Small intestine (tissue), 7 donors: ENCODE data around the gene BNIP3. TPM values are rescaled to one million over a fixed set of nuclear protein-coding genes. Genes with fewer than 3 reads are reported as not detected.

ENCODE experiments used
- DNase-seq, 2 donors: peaks; one replicate each; pipeline versions ENCODE4 v3.0.0 to v3.0.0-alpha.2; 2013
- FAIRE-seq: peaks from 2 replicates; lab custom pipeline; 2012; peaks lifted over from hg19 to GRCh38; lab: Jason Lieb, UNC
- H3K27ac ChIP-seq, 3 donors: one replicate each; pipeline ENCODE4 v1.5.1; 2013; ENCODE audit warnings: low read length in 2 of 3, mild to moderate bottlenecking in 2 of 3, control low read depth in 1 of 3, inconsistent platforms in 1 of 3, low read depth in 1 of 3, moderate library complexity in 1 of 3
- H3K27me3 ChIP-seq, 3 donors: one replicate each; pipeline ENCODE4 v1.6.1; 2013; ENCODE audit warnings: low read length in 3 of 3, inconsistent platforms in 1 of 3; ENCODE audit not compliant: control insufficient read depth in 3 of 3, insufficient read depth in 3 of 3
- H3K36me3 ChIP-seq, 3 donors: one replicate each; pipeline ENCODE4 v1.6.1; 2013; ENCODE audit warnings: low read length in 3 of 3, inconsistent platforms in 1 of 3, low read depth in 1 of 3, mild to moderate bottlenecking in 1 of 3, moderate library complexity in 1 of 3; ENCODE audit not compliant: control insufficient read depth in 3 of 3, insufficient read depth in 2 of 3
- H3K4me1 ChIP-seq, 3 donors: one replicate each; pipeline ENCODE4 v1.6.1; 2013; ENCODE audit warnings: low read length in 2 of 3, inconsistent platforms in 1 of 3, low read depth in 1 of 3, mild to moderate bottlenecking in 1 of 3, moderate library complexity in 1 of 3; ENCODE audit not compliant: control insufficient read depth in 3 of 3, insufficient read depth in 2 of 3
- H3K4me3 ChIP-seq, 3 donors: one replicate each; pipeline ENCODE4 v1.5.1; 2013; ENCODE audit warnings: low read length in 3 of 3, control low read depth in 1 of 3, inconsistent platforms in 1 of 3, low read depth in 1 of 3, mild to moderate bottlenecking in 1 of 3, moderate library complexity in 1 of 3
- H3K9me3 ChIP-seq, 2 donors: one replicate each; pipeline ENCODE4 v1.6.1; 2013; ENCODE audit warnings: low read depth in 1 of 2, low read length in 1 of 2; ENCODE audit not compliant: control insufficient read depth in 2 of 2, insufficient read depth in 1 of 2
- WGBS, 3 donors: extraction: QIAGEN DNeasy Blood & Tissue Kit; methylation state at CpG; one replicate each; pipeline ENCODE4 v1.1.7; 2013; 5-methylcytosine and 5-hydroxymethylcytosine counted together
- polyA plus RNA-seq, 4 donors: library from polyadenylated mRNA; stranded (reverse) in 3 of 4; unstranded in 1 of 4; fragments of 200-250 nt in 3 of 4; fragments of 120-200 nt in 1 of 4; gene quantifications; one replicate each; pipeline versions ENCODE4 v1.2.1 to v1.2.3, GENCODE V29; 2013
- donor health status: healthy with polysubstance abuse.
- donor health status: control.
- donor health status: control.
- donor health status: Bipolar disorder and iron deficiency.
- donor health status: healthy.

The BNIP3 gene
- polyA plus RNA-seq, 4 donors: 12.2 to 70.0 (median 17.8) TPM

DNA sequence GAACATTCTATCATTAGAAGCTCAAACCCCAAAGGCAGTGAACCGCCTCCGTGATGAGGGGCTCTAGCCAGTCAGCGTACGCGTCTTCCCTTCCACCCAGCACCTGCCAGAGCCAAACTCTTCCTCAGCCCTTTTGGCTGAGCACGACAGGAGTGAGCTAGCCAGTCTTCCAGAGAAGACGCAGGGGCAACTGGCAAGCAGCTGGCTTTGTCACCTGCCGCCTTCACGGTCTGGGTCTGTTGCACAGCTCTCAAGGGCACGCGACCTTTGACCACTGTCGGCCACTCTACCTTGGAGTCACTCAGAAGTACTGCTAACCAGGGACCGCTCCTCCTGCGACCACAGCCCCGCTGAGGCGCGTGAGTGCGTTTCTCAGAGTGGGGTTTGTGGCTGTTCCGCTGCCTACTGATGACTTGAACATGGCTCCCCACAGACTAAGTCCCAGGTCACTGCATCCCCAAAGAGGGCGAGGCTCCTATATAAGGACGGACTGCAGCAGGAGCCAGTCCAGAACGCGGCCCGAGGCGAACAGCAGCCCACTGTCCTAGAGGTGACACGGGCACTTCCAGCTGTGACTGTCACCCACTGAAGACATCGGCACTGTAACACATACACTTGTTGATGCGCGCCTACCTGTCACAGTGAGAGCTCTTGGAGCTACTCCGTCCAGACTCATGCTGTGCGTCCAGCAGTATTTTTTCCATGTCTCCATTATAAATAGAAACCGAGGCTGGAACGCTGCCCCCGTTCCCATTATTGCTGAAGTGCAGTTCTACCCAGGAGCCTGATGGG is 8.4 kb downstream of the BNIP3 start:
- H3K9me3 ChIP-seq: peaks cover 0 to 7% of the 10 kb centered on the region in 2 donors
- H3K4me1 ChIP-seq: peaks cover 0 to 5% (median 0%) of the 10 kb centered on the region in 3 donors
- peaks cover 0 to 41% (median 5%) of the 10 kb centered on the region in 3 donors for H3K36me3 ChIP-seq
- peak overlapping the region in 1 of 3 donors; percentile 2 for H3K27ac ChIP-seq
- no peak for DNase-seq
- WGBS, 3 donors: 79 to 87% (median 86%) methylated on average over 34 of the region's 34 CpGs
- no peak overlapping the region for H3K4me3 ChIP-seq
- no peak for FAIRE-seq
- H3K27me3 ChIP-seq: peaks cover 0 to under 1% (median 0%) of the 10 kb centered on the region in 3 donors

- peak in 1 of 2 donors; percentile 18 for DNase-seq
- Histone ChIP-seq H3K4me1 (peaks cover 0 to 3% (median 0%) of the 10 kb centered on the region in 3 donors), H3K27me3 (no peaks in the 10 kb centered on the region), H3K4me3 (no peak overlapping the region), H3K27ac (peak overlapping the region in 1 of 3 donors; percentile 32), H3K36me3 (peaks cover 0 to 41% (median 5%) of the 10 kb centered on the region in 3 donors), H3K9me3 (peaks cover 0 to 7% of the 10 kb centered on the region in 2 donors)
- 36 to 58% (median 43%) methylated on average over 11 of the region's 11 CpGs for WGBS, 3 donors
- no peak for FAIRE-seq
Observed at GRCh38 chr10:131972474-131973071, 9.2 kb downstream of the BNIP3 start.

- no peak for DNase-seq
- H3K36me3 ChIP-seq: peaks cover 0 to 41% (median 5%) of the 10 kb centered on the region in 3 donors
- WGBS, 3 donors: 89 to 96% (median 92%) methylated on average over 7 of the region's 7 CpGs
Observed at GRCh38 chr10:131971591-131971990, 10.1 kb downstream of the BNIP3 start.

DNA sequence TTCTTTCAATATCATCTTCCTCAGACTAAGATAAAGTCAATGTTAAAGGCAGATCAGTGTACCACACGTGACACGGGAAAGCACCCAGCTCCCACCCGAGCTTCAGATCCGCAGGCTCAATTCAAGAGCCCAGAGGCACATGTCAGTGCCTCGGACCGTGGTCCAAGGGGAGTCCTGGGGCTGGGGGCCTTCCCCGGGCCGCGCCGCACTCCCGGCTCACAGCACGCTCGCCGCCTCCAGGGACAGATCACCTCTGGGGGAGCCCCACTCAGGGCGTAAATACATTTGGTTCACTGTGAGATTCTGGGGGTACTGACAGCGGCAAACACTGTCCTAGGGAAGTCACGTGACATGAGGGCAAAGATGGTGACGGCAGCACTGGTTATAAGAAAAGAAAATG is 10.8 kb downstream of the BNIP3 start:
- no peak overlapping the region for H3K4me3 ChIP-seq
- H3K27ac ChIP-seq: no peak overlapping the region
- 96 to 98% (median 97%) methylated on average over 18 of the region's 18 CpGs for WGBS, 3 donors
- DNase-seq (no peak), FAIRE-seq (no peak)
- no peaks in the 10 kb centered on the region for H3K4me1 ChIP-seq
- no peaks in the 10 kb centered on the region for H3K9me3 ChIP-seq
- peaks cover 0 to 44% (median 5%) of the 10 kb centered on the region in 3 donors for H3K36me3 ChIP-seq
- H3K27me3 ChIP-seq: no peaks in the 10 kb centered on the region

More at GRCh38 chr10:131971591-131971990, 10.1 kb downstream of the BNIP3 start:
- H3K27me3 ChIP-seq: no peaks in the 10 kb centered on the region
- H3K4me1 ChIP-seq: no peaks in the 10 kb centered on the region
- FAIRE-seq: no peak
- no peak overlapping the region for H3K27ac ChIP-seq
- no peak overlapping the region for H3K4me3 ChIP-seq
- no peaks in the 10 kb centered on the region for H3K9me3 ChIP-seq

DNA sequence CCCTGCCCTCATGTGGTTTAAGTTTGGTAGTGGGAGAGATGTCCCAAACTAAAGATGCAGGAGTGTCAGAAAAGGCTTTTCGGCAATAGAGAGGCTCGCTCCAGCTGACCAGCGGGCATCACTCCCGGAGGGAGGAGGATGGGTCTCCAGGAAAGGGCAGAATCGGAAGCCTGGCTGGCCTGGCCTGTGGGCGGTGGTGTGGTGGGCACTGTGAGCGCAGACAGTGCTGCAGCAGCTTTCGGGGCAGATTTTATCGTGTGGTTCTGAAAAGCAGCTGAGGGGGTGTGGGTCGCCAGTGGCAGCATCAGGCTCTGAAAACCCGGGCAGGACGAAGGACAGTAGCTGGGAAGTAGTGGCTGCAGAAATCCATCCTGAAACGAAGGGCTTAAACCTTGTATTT is 12.8 kb downstream of the BNIP3 start:
- no peak for FAIRE-seq
- WGBS, 3 donors: 90 to 96% (median 96%) methylated on average over 13 of the region's 13 CpGs

GRCh38 chr10:131964298-131964697 is 17.4 kb downstream of the BNIP3 start:
- WGBS, 3 donors: 92 to 98% (median 97%) methylated on average over 9 of the region's 9 CpGs
- H3K4me1 ChIP-seq: no peaks in the 10 kb centered on the region
- no peak overlapping the region for H3K27ac ChIP-seq
- FAIRE-seq: no peak
- DNase-seq: no peak
- H3K27me3 ChIP-seq: no peaks in the 10 kb centered on the region
- no peak overlapping the region for H3K4me3 ChIP-seq
- peaks cover 0 to 35% (median 2%) of the 10 kb centered on the region in 3 donors for H3K36me3 ChIP-seq
- no peaks in the 10 kb centered on the region for H3K9me3 ChIP-seq

More for the DNA sequence above, 12.8 kb downstream of the BNIP3 start:
- H3K36me3 ChIP-seq: peaks cover 0 to 48% (median 5%) of the 10 kb centered on the region in 3 donors
- H3K27me3 ChIP-seq: no peaks in the 10 kb centered on the region
- H3K4me3 ChIP-seq: no peak overlapping the region
- H3K27ac ChIP-seq: no peak overlapping the region
- H3K9me3 ChIP-seq: no peaks in the 10 kb centered on the region
- no peak for DNase-seq
- H3K4me1 ChIP-seq: no peaks in the 10 kb centered on the region

- 83 to 91% (median 89%) methylated on average over 9 of the region's 9 CpGs for WGBS, 3 donors
- H3K4me3 ChIP-seq: no peak overlapping the region
- H3K27me3 ChIP-seq: no peaks in the 10 kb centered on the region
- H3K4me1 ChIP-seq: no peaks in the 10 kb centered on the region
- DNase-seq: no peak
- no peak for FAIRE-seq
- H3K9me3 ChIP-seq: no peaks in the 10 kb centered on the region
- H3K36me3 ChIP-seq: peaks cover 0 to 30% (median 2%) of the 10 kb centered on the region in 3 donors
- no peak overlapping the region for H3K27ac ChIP-seq
Observed at GRCh38 chr10:131963811-131964210, 17.9 kb downstream of the BNIP3 start.

DNA sequence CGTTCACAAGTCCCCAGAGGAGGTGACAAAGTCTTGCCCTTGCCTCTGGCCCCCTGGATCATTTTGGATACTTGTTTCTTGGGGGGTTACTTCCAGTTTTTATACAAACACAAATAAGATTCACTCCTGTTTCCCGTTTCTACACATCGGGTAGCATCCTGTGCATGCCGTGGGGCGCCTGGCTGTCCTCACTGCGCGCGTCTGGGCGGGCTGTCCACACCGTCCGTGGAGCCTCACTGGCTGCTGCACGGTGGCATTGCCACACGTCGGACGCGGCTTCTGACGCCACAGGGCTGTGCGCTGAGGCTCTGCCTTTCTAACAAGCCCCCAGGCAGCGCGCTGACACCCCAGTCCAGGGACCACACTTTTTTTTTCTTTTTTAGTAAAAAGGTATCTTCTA is 18.4 kb downstream of the BNIP3 start:
- Histone ChIP-seq H3K27me3 (no peaks in the 10 kb centered on the region), H3K4me3 (no peak overlapping the region)
- WGBS, 3 donors: 92 to 97% (median 94%) methylated on average over 20 of the region's 20 CpGs

More for the DNA sequence above, 18.4 kb downstream of the BNIP3 start:
- H3K9me3 ChIP-seq: no peaks in the 10 kb centered on the region
- H3K27ac ChIP-seq: no peak overlapping the region
- peaks cover 0 to 31% (median 2%) of the 10 kb centered on the region in 3 donors for H3K36me3 ChIP-seq
- no peak for FAIRE-seq
- H3K4me1 ChIP-seq: no peaks in the 10 kb centered on the region
- DNase-seq: no peak
